Body of pancreas (tissue), 4 donors: Measurements from ENCODE around the gene TUBB2A. TPM values are rescaled to one million over a fixed set of nuclear protein-coding genes. Genes with fewer than 3 reads are reported as not detected.
"Not testable (repeated sequence)": the region's sequence is repeated elsewhere in the genome, so short reads cannot be mapped to it uniquely, and the experiment has no call there.

Source experiments
- ATAC-seq: fragments of 150-250 bp; one replicate; pipeline ENCODE4 v1.9.1; 2016
- DNase-seq, 4 donors: peaks; one replicate each; pipeline ENCODE4 v3.0.0-alpha.2; 2019
- H3K27ac ChIP-seq, 4 donors: fragments of 200-600 bp; sonication (generic); 1 replicate in 3 of 4; 2 replicates in 1 of 4; pipeline versions ENCODE4 v1.5.1 to v1.6.1; 2016 to 2019; ENCODE audit warnings: mild to moderate bottlenecking in 1 of 4, mixed read lengths in 1 of 4, moderate library complexity in 1 of 4
- H3K27me3 ChIP-seq, 2 donors: fragments of 200-600 bp; sonication (generic); one replicate each; pipeline ENCODE4 v1.6.0; 2016; ENCODE audit warnings: mild to moderate bottlenecking in 1 of 2
- H3K36me3 ChIP-seq, 2 donors: fragments of 200-600 bp; sonication (generic); replicated peaks in 1 of 2; 2 replicates each; pipeline ENCODE4 v1.5.1; 2016; ENCODE audit warnings: low read depth in 2 of 2; ENCODE audit not compliant: insufficient read depth in 1 of 2
- H3K4me1 ChIP-seq: fragments of 200-600 bp; sonication (generic); one replicate; pipeline ENCODE4 v1.6.0; 2016
- H3K4me3 ChIP-seq, 2 donors: fragments of 200-600 bp; sonication (generic); 1 replicate in 1 of 2; 2 replicates in 1 of 2; pipeline ENCODE4 v1.5.1; 2016 to 2019
- H3K9me3 ChIP-seq, 3 donors: fragments of 200-600 bp; sonication (generic); 1 replicate in 2 of 3; 2 replicates in 1 of 3; pipeline ENCODE4 v1.5.1; 2016
- POLR2A ChIP-seq, 3 donors: fragments of 450-650 bp; IDR thresholded peaks; one replicate each; pipeline ENCODE4 v1.6.1; 2016; ENCODE audit warnings: antibody characterized with exemption in 3 of 3, mild to moderate bottlenecking in 2 of 3
- WGBS, 2 donors: methylation state at CpG; one replicate each; pipeline ENCODE4 v1.1.5; 2017; 5-methylcytosine and 5-hydroxymethylcytosine counted together
- intact Hi-C: fragments of 100-400 bp; cut with DNase I; formaldehyde crosslinking; loops from one replicate; pipeline ENCODE4 v1.15.1; 2023
- total RNA-seq, 2 donors: library from RNA; depleted of rRNA; stranded (reverse); fragments of >200 nt; gene quantifications; one replicate each; pipeline ENCODE4 v1.1.0, GENCODE V29; 2016
- TF ChIP-seq, protein P1 (sequence below), 7 experiments: fragments of 450-650 bp in 4 of 7; fragments of 200-600 bp in 3 of 7; sonication (generic) in 3 of 7; IDR thresholded peaks; one replicate each; pipeline ENCODE4 v1.5.1; 2016 to 2019; ENCODE audit warnings: antibody characterized with exemption in 7 of 7

TUBB2A gene
- total RNA-seq, 2 donors from 2014 or later: 44.9 to 54.1 TPM

DNA sequence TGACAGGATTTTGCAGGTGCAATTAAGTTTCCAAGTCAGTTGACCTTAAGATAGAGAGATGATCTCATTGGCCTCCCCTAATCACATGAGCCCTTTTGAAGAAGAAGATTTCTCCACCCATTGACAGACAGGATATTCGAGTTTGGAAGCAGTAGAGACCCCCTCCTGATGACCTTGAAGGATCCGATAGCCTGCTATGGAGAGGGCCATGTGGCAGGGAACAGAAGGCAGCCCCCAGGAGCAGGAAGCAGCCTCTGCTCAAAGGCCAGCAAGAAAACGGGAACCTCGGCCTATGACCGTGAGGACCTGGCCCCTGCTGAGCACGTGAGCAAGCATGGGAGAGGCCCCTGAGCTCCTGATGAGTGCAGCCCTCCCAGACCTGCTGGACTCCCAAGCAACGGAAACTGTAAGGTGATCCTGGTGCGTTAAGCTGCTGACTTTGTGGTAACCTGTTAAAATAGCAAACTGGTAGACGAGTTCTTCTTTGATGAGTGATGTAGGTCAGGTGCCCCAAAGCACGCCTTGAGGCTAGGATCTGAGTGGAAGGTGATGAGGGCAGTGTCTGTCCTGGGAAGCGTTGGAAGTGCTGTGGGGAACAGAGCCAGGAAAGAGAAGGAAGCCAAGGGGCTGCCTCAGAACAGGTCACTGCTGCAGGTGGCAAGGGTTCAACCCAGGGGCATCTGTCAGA lies 18.5 kb upstream of the TUBB2A start:
- TF ChIP-seq, protein P1, sequence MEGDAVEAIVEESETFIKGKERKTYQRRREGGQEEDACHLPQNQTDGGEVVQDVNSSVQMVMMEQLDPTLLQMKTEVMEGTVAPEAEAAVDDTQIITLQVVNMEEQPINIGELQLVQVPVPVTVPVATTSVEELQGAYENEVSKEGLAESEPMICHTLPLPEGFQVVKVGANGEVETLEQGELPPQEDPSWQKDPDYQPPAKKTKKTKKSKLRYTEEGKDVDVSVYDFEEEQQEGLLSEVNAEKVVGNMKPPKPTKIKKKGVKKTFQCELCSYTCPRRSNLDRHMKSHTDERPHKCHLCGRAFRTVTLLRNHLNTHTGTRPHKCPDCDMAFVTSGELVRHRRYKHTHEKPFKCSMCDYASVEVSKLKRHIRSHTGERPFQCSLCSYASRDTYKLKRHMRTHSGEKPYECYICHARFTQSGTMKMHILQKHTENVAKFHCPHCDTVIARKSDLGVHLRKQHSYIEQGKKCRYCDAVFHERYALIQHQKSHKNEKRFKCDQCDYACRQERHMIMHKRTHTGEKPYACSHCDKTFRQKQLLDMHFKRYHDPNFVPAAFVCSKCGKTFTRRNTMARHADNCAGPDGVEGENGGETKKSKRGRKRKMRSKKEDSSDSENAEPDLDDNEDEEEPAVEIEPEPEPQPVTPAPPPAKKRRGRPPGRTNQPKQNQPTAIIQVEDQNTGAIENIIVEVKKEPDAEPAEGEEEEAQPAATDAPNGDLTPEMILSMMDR (IDR thresholded peaks at IDR 0.05): no peak
- TF ChIP-seq POLR2A (IDR thresholded peaks at IDR 0.05): no peak
- Histone ChIP-seq H3K9me3 (no peaks in the 10 kb centered on the region), H3K27ac (no peak overlapping the region), H3K4me1 (no peaks in the 10 kb centered on the region), H3K4me3 (no peak overlapping the region), H3K27me3 (no peaks in the 10 kb centered on the region), H3K36me3 (no peaks in the 10 kb centered on the region)
- intact Hi-C loops: no loop called here
- 69 to 72% methylated on average over 5 to 11 of the region's 11 CpGs for WGBS, 2 donors
- no peak for ATAC-seq
- no peak for DNase-seq

DNA sequence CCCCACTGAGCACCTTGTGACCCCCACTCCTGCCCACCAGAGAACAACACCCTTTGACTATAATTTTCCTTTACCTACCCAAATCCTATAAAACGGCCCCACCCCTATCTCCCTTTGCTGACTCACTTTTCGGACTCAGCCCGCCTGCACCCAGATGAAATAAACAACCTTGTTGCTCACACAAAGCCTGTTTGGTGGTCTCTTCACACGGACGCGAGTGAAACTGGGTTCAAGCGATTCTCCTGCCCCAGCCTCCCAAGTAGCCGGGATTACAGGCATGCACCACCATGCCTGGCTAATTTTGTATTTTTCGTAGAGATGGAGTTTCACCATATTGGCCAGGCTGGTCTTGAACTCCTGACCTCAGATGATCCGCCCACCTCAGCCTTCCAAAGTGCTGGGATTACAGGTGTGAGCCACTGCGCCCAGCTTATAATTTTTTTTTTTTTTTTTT lies 16.3 kb upstream of the TUBB2A start:
- H3K27ac ChIP-seq, DNase-seq, H3K36me3 ChIP-seq, intact Hi-C loops, H3K9me3 ChIP-seq, H3K27me3 ChIP-seq, ATAC-seq, H3K4me1 ChIP-seq, H3K4me3 ChIP-seq: not testable (repeated sequence)
- WGBS, 2 donors: 91% methylated on average over 11 of the region's 11 CpGs

DNA sequence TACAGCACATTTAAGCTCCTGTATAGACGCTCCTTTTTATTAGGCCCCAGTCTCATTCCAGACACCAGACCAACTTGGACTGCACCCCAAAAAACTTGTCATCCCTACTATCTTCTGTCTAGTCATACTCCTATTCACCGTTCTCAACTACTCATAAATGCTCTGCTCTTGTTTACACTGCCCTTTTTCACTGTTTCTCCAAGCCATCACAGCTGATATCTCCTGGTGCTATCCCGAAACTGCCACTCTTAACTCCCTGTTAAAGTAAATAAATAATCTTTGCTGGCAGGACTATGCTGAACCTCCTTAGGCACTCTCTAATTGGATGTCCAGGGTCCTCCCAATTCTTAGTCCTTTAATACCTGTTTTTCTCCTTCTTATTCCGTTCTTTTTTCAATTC lies 15.4 kb upstream of the TUBB2A start:
- H3K27me3 ChIP-seq, H3K27ac ChIP-seq, H3K9me3 ChIP-seq, H3K36me3 ChIP-seq, DNase-seq, H3K4me3 ChIP-seq, intact Hi-C loops, H3K4me1 ChIP-seq, ATAC-seq: not testable (repeated sequence)
- 68 to 75% methylated on average over 4 of the region's 4 CpGs for WGBS, 2 donors

DNA sequence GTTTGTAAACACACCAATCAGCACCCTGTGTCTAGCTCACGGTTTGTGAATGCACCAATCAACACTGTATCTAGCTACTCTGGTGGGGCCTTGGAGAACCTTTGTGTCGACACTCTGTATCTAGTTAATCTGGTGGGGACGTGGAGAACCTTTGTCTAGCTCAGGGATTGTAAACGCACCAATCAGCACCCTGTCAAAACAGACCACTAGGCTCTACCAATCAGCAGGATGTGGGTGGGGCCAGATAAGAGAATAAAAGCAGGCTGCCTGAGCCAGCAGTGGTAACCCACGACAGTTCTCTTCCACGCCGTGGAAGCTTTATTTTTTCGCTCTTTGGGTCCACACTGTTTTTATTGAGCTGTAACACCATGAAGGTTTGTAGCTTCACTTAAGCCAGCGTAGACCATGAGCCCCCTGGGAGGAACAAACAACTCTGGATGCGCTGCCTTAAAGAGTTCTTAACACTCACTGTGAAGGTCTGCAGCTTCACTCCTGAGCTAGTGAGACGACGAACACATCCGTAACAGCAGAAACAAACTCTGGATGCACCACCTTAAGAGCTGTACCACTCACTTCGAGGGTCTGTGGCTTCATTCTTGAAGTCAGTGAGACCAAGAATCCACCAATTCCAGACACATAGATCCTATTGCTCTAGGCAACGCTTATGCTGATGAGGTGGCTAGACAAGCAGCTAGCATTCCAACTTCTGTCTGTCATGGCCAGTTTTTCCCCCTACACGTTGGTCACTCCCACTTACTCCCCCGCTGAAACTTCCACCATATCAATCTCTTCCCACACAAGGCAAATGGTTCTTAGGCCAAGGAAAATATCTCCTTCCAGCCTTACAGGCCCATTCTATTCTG lies 14.2 kb upstream of the TUBB2A start:
- H3K27me3 ChIP-seq, H3K4me1 ChIP-seq, DNase-seq, H3K27ac ChIP-seq, ATAC-seq, H3K4me3 ChIP-seq, intact Hi-C loops, H3K36me3 ChIP-seq, H3K9me3 ChIP-seq: not testable (repeated sequence)
- 83 to 87% methylated on average over 16 to 17 of the region's 17 CpGs for WGBS, 2 donors

DNA sequence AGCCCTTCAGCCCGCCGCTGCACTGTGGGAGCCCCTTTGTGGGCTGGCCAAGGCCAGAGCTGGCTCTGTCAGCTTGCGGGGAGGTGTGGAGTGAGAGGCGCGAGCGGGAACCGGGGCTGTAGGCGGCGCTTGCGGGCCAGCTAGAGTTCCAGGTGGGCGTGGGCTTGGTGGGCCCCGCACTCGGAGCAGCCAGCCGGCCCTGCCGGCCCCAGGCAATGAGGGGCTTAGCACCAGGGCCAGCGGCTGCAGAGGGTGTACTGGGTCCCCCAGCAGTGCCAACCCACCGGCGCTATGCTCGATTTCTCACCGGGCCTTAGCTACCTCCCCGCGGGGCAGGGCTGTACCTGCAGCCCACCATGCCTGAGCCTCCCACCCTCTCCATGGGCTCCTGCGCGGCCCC lies 13.3 kb upstream of the TUBB2A start:
- H3K27ac ChIP-seq, H3K36me3 ChIP-seq, H3K4me3 ChIP-seq, ATAC-seq, H3K4me1 ChIP-seq, H3K9me3 ChIP-seq, DNase-seq, H3K27me3 ChIP-seq, intact Hi-C loops: not testable (repeated sequence)
- 93 to 95% methylated on average over 4 to 18 of the region's 24 CpGs for WGBS, 2 donors

DNA sequence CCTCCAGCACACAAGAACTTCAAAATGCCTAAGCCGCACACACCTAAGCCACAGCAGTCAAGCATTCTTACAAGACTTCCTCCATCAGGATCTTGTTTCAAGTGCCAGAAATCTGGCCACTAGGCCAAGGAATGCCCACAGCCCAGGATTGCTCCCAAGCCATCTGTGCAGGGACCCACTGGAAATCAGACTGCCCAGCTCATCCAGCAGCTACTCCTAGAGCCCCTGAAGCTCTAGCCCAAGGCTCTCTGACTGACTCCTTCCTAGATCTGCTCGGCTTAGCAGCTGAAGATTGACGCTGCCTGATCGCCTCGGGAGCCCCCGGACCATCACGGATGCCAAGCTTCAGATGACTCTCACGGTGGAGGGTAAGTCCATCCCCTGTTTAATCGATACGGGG lies 10.7 kb upstream of the TUBB2A start:
- intact Hi-C loops: loop anchor here (10.0 kb wide), 1 partner anchor 87 kb away; the partner anchor contains the start of gene PSMG4
- not testable (repeated sequence) for H3K27me3 ChIP-seq, DNase-seq, H3K4me1 ChIP-seq, H3K27ac ChIP-seq, ATAC-seq, H3K36me3 ChIP-seq, H3K9me3 ChIP-seq, H3K4me3 ChIP-seq
- WGBS, 2 donors: 93% methylated on average over 10 of the region's 10 CpGs

DNA sequence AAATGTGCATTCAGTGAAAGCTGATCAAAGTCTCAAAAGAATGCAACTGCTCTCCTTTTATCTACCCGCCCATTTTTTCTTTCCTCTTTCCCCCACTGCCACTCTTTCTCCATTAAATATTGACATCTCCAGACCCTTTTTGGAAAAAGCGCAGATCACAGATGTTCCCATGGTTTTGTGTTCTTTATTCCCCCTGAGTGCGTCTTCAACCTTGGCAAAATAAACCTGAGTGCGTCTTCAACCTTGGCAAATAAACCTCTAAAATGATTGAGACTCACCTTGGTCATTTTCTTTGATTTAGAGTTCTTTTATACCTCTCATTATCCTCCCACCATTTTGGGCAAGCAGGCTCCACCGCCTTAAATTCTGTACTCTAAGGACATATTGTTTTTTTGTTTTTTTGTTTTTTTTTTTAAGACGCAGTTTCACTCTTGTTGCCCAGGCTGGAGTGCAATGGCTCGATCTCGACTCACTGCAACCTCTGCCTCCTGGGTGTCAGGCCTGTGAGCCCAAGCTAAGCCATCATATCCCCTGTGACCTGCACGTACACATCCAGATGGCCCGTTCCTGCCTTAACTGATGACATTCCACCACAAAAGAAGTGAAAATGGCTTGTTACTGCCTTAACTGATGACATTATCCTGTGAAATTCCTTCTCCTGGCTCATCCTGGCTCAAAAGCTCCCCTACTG lies 9.3 kb upstream of the TUBB2A start:
- DNase-seq, H3K4me3 ChIP-seq, H3K4me1 ChIP-seq, H3K36me3 ChIP-seq, ATAC-seq, H3K27me3 ChIP-seq, H3K9me3 ChIP-seq, H3K27ac ChIP-seq: not testable (repeated sequence)
- WGBS, 2 donors: 92 to 93% methylated on average over 10 of the region's 10 CpGs
- intact Hi-C loops: loop anchor here (10.0 kb wide), 1 partner anchor 88 kb away; the partner anchor contains the start of gene PSMG4
